ENCODE measurements around the gene COL11A1.

The COL11A1 gene

GRCh38 chr1:102896771-102897170 is 211.6 kb downstream of the COL11A1 start:
- no peak for DNase-seq

GRCh38 chr1:102896286-102896685 is 212.0 kb downstream of the COL11A1 start:
- DNase-seq: no peak

GRCh38 chr1:102891868-102892625 is 216.3 kb downstream of the COL11A1 start:
- DNase-seq: no peak

- DNase-seq: no peak
Observed at GRCh38 chr1:102886638-102887037, 221.7 kb downstream of the COL11A1 start.

GRCh38 chr1:102884238-102884637 is 224.1 kb downstream of the COL11A1 start:
- no peak for DNase-seq

GRCh38 chr1:102879439-102879993 is 228.8 kb downstream of the COL11A1 start:
- DNase-seq: no peak

DNA sequence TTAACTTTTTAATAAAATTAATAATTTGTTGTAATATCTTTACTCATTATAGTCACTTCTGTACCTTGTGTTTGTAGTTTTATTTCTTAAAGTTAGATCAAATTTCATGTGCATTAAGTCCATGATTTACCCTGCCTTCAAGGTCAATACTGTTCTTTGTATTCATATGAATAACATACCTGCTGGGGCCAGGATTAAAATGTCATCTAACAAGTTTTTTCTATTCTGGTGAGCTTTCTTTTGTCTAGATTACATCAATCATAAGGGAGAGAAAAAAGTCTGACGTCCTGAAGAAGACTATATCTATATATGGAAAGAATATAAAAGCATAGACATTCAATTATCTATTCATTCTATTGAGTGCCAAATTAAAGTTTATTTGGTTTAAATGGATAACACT is 232.6 kb downstream of the COL11A1 start:
- DNase-seq: no peak

- no peak for DNase-seq
Observed at GRCh38 chr1:102872526-102872925, 235.8 kb downstream of the COL11A1 start.

DNA sequence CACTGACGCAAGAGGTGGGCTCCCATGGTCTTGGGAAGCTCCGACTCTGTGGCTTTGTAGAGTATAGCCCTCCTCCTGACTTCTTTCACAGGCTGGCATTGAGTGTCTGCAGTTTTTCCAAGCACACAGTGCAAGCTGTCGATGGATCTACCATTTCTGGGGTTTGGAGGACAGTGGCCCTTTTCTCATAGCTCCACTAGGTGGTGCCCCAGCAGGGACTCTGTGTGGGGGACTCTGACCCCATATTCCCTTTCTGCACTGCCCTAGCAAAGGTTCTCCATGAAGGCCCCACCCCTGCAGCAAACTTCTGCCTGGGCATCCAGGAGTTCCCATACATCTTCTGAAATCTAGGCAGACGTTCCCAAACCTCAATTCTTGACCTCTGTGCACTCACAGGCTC is 236.2 kb downstream of the COL11A1 start:
- no peak for DNase-seq

- no peak for DNase-seq
Observed at GRCh38 chr1:102863704-102864103, 244.6 kb downstream of the COL11A1 start.

DNA sequence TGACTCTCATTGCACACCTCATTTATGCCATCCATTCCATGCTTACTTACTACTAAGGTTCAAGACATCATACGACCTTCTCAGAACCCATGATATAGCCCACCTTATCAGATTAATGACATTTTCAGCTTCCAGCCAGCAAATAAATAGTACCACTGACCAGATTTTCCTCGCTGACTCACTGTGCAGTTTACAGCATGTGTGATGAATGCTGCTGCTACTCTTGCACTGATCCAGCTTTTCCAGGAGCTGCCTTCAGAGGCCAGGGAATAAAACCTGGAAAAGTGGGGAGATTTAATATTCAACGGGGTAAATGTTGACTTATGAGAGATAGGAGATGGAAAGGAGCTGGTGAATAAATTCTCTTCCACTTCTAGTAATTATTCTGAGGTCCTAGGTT is 247.1 kb downstream of the COL11A1 start:
- DNase-seq: no peak

- no peak for DNase-seq
Observed at GRCh38 chr1:102858695-102859094, 249.6 kb downstream of the COL11A1 start.

DNA sequence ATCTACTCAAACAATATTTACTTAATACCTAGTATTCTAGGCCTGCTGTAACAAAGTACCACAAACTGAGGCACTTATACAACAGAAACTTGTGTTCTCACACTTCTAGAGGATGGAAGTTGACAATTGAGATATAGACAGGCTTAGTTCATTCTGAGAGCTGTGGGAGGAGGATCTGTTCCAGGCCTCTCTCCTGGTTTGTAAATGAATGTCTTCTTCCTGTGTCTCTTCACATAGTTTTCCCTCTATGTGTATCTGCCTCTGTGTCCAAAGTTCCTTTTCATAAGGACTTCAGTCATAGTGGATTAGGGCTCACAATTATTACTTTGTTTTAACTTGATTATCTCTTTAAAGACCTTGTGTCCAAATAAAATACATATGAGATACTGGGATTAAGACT is 251.1 kb downstream of the COL11A1 start:
- no peak for DNase-seq

DNA sequence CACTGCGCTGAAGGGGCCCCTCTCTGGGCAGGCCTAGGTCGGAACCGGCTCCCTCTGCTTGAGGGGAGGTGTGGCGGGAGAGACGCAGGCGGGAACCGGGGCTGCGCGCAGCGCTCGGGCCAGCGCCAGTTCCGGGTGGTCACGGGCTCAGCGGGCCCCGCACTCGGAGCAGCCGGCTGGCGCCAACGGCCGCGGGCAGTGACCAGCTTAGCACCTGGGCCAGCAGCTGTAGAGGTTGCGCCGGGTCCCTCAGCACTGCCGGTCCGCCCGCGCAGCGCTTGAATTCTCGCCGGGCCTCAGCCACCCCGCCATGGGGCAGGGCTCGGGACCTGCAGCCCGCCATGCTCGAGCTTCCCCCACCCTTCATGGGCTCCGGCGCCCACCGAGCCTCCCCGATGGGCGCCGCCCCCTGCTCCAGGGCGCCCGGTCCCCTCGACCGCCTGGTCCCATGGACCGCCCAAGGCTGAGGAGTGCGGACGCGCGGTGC is 254.6 kb downstream of the COL11A1 start:
- DNase-seq: no peak

DNA sequence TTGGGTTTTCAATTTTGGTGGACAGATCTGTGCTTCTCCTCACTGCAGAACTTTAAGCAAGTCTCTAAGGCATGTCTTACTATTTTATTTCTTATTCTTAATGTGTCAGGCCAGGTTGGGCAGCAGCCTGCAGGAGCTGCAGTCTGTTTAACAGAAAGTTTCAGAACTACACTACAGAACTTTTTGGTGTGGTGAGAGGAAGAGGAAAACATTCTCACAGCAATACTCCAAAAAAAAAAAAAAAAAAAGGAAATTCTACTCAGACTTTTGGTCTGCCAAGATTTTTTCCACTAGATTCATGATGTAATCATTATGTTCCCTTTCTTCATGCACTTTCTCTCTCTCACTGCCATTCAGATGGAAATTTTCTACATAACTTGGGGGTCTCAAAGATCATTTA is 255.2 kb downstream of the COL11A1 start:
- no peak for DNase-seq

- no peak for DNase-seq
Observed at GRCh38 chr1:102852613-102853012, 255.7 kb downstream of the COL11A1 start.

DNA sequence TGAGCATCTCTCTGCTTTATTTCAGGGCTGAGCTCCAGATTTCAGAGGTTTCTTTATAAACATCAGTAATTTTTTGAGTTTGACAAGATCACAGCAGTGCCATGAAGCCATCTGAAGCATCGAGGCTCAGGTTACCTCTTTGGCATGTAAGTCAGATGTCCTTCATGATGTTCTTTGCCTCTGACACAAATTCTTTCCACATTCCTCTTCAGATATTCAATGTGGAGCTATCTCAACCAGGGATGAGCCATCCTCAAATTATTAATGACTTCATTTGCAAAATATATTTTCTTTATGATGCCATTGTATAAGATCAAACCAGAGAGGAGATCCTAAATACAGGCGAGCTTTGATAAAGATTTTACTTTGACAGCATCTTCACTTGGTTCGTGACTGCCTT is 256.7 kb downstream of the COL11A1 start:
- DNase-seq: no peak

GRCh38 chr1:102842606-102843005 is 265.7 kb downstream of the COL11A1 start:
- no peak for DNase-seq

DNA sequence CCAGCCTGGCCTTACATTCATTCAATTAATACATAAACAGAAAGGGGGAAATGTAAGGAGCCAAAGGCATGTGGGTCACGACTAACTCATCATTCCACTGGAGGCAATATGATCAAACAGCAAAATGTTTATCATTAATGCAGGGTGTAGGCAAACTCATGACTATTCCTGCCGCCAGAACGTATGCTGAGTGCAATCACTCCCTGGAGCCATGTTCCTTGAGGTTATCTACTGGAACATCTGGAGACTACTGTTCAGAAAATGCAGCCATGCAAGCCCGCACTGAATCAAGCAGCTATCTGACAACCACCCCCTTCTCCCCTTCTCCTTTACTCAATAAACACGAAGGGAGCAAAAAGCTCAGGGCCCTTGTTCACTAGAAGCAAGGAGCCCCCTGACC is 267.6 kb downstream of the COL11A1 start:
- DNase-seq: no peak

- DNase-seq: no peak
Observed at GRCh38 chr1:102838016-102838415, 270.3 kb downstream of the COL11A1 start.

DNA sequence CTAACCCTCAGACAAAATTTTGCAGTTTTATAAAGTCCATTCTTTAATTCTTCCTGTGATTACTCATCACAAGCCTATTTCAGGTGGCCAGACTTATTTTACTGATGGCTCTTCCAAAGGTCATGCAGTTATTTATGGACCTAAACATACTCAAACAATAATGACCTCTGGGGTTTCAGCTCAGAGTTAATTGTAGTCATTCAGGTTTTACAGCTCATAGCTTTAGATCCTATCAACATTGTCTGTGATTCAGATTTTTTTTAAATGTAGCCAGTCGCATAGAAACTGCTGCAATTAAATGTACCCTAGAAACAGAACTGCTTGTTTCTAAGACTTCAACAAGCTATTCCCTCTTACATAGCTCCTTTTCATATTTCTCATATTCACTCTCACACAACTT is 270.8 kb downstream of the COL11A1 start:
- DNase-seq: no peak

- no peak for DNase-seq
Observed at GRCh38 chr1:102836991-102837390, 271.3 kb downstream of the COL11A1 start.

DNA sequence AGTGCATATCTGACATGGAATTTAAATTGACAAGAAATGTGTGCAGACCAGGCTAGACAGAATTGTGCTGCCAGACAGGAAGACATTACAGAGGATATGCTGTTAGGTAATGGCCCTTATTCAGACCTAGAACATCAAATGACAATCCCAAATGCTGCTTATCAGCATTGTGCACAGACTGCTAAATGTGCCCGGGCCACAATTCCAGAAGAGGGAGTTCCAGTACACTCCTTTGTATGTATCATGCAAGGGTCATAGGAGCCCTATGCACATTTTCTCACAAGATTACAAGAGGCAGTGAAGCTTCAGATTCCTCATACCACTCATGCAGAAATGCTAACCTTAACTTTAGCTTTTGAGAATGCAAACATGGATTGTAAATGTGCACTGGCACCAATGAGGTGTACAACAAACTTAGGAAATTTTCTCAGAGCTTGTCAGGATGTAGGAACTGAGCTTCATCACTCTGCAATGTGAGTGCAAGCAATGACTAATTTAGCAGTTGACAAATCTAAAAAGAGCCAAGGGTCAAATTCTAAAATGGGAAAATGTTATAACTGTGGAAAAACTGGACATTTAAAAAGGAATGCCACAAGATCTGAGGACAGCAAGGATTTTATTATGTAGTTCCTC is 273.5 kb downstream of the COL11A1 start:
- no peak for DNase-seq

DNA sequence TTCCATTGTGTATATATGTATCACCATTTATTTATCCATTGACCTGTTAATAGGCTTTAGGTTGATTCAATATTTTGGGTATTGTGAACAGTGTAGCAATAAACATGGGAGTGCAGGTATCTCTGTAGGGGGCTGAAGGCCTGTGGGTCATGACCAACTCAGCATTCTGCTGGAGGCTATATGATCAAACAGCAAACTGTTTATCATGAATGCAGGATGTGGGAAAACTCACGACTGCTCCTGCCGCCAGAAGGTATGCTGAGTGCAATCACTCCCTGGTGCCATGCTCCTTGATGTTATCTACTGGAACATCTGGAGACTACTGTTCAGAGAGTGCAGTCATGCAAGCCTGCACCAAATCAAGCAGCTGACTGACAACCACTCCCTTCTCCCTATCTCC is 275.2 kb downstream of the COL11A1 start:
- no peak for DNase-seq

Measured in activated gamma-delta T cell treated with Interleukin-2 at 50 U/mL for 16 hours (primary cell).